ENCODE data around the gene RBM45. TPM values are rescaled to one million over a fixed set of nuclear protein-coding genes. Genes with fewer than 3 reads are reported as not detected.
"Not testable (repeated sequence)": the region's sequence is repeated elsewhere in the genome, so short reads cannot be mapped to it uniquely, and the experiment has no call there.

Gene RBM45
- total and polyA plus RNA-seq, 12 donors = 5.2 to 27.8 (median 12.3) TPM

DNA sequence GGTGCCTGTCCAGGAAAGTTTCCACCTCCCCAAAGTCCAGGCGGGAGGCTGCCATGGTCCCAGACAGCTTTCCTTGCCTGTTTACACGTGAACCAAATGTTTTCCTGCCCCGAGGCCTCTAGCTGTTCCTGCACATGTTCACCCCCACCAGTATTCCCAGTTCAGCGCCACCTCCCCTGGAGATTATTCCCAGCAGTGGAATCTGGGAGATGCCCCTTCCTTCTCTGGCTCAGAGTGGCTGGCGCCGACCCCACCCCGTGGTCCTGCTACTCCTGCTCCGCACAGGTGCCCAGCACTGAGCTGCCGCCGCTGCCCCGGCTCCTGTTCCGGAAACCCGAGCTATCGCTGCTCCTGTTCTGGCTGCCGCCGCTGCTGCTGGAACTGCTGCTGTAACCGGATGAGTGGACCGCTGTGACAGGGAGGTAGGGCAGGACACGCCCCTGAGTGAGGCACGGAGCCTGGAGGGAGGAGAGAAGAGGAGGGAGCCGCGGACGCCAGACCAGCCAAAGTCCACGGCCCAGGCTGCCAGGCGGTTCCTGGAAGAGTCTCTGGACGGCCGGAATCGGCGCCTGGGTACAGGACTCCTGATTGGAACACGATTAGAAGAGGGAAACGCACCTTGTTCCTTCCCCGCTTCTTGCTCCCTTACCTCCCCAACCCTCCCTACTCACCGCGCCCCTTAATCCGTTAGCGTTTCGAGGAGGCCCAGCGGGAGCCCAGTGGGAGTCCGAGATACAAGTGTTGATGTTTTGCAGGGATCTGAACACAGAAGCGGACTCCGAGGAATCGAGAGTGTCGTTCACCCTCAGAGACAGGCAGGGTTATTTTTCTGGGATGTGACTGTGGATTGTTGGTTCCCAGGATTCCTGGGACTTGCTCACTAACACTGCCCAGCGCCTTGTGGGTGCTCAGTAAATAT lies 39.6 kb upstream of the RBM45 start, which contains the start of gene PDE11A:
Gene PDE11A, minus strand, starts transcription at position 395 of the 919 bp plus-strand sequence. Its CDS starts 340 bp downstream, at position 55.
- peaks cover 3 to 9% of the 10 kb centered on the region in 2 donors for H3K4me1 ChIP-seq (replicated peaks in 1 of 2)
- no peaks in the 10 kb centered on the region for H3K36me3 ChIP-seq (replicated peaks in 1 of 2)
- 2 to 8% (median 4%) methylated on average over 18 to 44 of the region's 44 CpGs for WGBS, 4 donors
- DNase-seq = peak; percentile 76 to 93 (median 90)
- H3K4me3 ChIP-seq = peak within 1 kb of the TSS in 2 of 4 donors; percentile 29 to 31
- TF ChIP-seq, protein P1, sequence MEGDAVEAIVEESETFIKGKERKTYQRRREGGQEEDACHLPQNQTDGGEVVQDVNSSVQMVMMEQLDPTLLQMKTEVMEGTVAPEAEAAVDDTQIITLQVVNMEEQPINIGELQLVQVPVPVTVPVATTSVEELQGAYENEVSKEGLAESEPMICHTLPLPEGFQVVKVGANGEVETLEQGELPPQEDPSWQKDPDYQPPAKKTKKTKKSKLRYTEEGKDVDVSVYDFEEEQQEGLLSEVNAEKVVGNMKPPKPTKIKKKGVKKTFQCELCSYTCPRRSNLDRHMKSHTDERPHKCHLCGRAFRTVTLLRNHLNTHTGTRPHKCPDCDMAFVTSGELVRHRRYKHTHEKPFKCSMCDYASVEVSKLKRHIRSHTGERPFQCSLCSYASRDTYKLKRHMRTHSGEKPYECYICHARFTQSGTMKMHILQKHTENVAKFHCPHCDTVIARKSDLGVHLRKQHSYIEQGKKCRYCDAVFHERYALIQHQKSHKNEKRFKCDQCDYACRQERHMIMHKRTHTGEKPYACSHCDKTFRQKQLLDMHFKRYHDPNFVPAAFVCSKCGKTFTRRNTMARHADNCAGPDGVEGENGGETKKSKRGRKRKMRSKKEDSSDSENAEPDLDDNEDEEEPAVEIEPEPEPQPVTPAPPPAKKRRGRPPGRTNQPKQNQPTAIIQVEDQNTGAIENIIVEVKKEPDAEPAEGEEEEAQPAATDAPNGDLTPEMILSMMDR (IDR thresholded peaks at IDR 0.05) = no peak
- peak in 1 of 2 donors; percentile 59 for TF ChIP-seq POLR2A (IDR thresholded peaks at IDR 0.05)
- no peak within 1 kb of the TSS for H3K27ac ChIP-seq
- no peaks in the 10 kb centered on the region for H3K9me3 ChIP-seq (replicated peaks in 1 of 3)
- H3K27me3 ChIP-seq = no peaks in the 10 kb centered on the region
- intact Hi-C loops (cut with DNase I) = no loop called here

DNA sequence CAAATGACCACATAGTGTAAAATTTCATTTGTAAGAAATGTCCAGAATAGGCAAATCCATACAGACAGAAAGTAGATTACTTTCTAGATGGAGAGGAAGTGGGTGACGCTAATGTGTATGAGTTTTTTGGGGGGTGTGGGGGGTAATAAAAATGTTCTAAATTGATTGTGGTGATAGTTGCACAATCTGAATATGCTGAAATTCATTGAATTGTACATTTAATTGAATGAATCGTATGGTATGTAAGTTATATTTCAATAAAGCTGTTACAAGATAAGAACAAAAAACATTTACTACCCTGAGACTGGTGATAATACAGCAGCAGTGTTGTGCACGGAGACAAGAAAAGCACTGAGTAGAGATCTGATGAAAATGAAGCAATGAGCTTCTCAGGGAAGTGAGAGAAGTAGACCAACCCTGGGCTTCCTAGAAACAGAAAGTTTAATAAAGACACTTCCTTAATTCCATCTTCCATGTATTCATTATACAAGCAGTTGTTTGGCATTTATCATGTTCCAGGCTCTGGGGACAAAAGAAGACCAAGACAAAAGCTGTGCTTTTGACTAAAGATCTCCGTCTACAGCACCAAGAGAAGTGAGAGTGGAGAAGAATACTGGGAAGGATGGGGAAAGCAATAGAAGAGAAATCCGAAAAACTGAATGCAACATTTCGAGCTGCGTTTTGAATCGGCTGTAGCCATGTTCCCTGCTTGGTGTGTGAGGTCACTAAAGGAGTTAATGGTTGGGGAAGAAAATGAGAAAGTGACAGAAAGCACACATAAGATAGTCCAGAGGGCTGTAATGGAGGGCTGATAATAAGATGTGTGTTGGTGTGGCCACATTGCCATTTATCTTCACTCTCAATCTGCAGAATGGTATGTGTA lies 37.9 kb upstream of the RBM45 start:
- Histone ChIP-seq H3K36me3 (replicated peaks in 1 of 2) (no peaks in the 10 kb centered on the region), H3K27me3 (no peaks in the 10 kb centered on the region), H3K4me1 (replicated peaks in 1 of 2) (peaks cover 3 to 9% of the 10 kb centered on the region in 2 donors), H3K9me3 (replicated peaks in 1 of 3) (no peaks in the 10 kb centered on the region), H3K4me3 (no peak overlapping the region), H3K27ac (no peak overlapping the region)
- WGBS, 4 donors = 80 to 83% (median 81%) methylated on average over 8 of the region's 8 CpGs
- intact Hi-C loops (cut with DNase I) = no loop called here
- TF ChIP-seq, protein P1 (IDR thresholded peaks at IDR 0.05) = no peak
- no peak for TF ChIP-seq POLR2A (IDR thresholded peaks at IDR 0.05)
- no peak for DNase-seq

DNA sequence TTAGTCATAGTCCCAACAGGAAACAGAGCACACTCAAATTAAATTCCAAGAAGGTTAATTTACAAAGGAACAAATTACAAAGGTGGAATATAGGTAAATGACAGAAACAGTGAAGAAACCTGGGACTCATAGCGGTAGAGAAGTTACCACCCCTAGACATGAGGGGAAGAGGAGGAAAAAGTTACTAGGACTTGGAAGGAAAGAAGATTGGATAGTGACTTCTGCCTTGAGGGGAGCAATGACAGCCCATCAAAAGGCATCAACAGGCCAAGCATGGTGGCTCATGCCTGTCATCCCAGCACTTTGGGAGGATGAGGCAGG lies 37.3 kb upstream of the RBM45 start:
- DNase-seq = no peak
- no peaks in the 10 kb centered on the region for H3K36me3 ChIP-seq (replicated peaks in 1 of 2)
- TF ChIP-seq POLR2A (IDR thresholded peaks at IDR 0.05) = no peak
- TF ChIP-seq, protein P1 (IDR thresholded peaks at IDR 0.05) = no peak
- intact Hi-C loops (cut with DNase I) = no loop called here
- peaks cover 3 to 9% of the 10 kb centered on the region in 2 donors for H3K4me1 ChIP-seq (replicated peaks in 1 of 2)
- no peak overlapping the region for H3K4me3 ChIP-seq
- 87 to 97% (median 92%) methylated on average over 1 of the region's 1 CpG for WGBS, 4 donors
- no peaks in the 10 kb centered on the region for H3K27me3 ChIP-seq
- H3K27ac ChIP-seq = no peak overlapping the region
- H3K9me3 ChIP-seq (replicated peaks in 1 of 3) = no peaks in the 10 kb centered on the region

DNA sequence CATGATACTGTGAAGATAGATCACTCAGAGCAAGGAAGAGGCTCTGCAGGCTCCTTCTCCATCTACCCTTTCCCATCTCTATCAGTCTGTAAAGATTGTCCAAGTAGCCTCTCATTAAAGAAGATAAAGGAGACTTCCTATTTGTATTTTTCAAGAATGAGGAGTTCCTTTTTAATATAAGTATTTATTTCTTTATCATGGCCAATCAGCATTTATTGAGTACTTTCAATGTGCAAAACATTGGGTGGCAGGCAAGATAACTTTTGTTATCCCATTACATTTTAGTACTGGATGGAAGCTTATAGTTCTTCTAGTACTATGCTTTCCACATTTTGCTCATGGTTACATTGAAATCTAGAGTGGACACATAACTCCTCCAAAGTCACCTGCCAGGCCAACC lies 36.1 kb upstream of the RBM45 start:
- H3K36me3 ChIP-seq (replicated peaks in 1 of 2) = no peaks in the 10 kb centered on the region
- no peak for TF ChIP-seq POLR2A (IDR thresholded peaks at IDR 0.05)
- TF ChIP-seq, protein P1 (IDR thresholded peaks at IDR 0.05) = no peak
- no peak for DNase-seq
- intact Hi-C loops (cut with DNase I) = no loop called here
- no peak overlapping the region for H3K4me3 ChIP-seq
- no peaks in the 10 kb centered on the region for H3K9me3 ChIP-seq (replicated peaks in 1 of 3)
- H3K27me3 ChIP-seq = no peaks in the 10 kb centered on the region
- peaks cover 3 to 9% of the 10 kb centered on the region in 2 donors for H3K4me1 ChIP-seq (replicated peaks in 1 of 2)
- H3K27ac ChIP-seq = no peak overlapping the region

DNA sequence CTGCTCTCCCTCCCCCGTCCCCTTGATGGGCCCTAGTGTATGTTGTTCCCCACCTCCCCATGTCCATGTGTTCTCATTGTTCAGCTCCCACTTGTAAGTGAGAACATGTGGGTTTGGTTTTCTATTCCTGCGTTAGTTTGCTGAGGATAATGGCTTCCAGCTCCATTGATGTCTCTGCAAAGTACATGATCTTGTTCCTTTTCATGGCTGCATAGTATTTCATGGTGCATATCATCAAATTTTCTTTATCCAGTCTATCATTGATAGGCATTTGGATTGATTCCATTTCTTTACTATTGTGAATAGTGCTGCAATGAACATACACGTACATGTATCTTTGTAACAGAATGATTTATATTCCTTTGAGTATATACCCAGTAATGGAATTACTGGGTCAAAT lies 33.0 kb upstream of the RBM45 start:
- H3K9me3 ChIP-seq (replicated peaks in 1 of 3); H3K36me3 ChIP-seq (replicated peaks in 1 of 2); H3K27me3 ChIP-seq; intact Hi-C loops (cut with DNase I); DNase-seq; H3K4me1 ChIP-seq (replicated peaks in 1 of 2); H3K4me3 ChIP-seq; H3K27ac ChIP-seq: not testable (repeated sequence)
- WGBS, 4 donors = 68 to 88% (median 75%) methylated on average over 3 of the region's 3 CpGs

All from adrenal gland (tissue), 12 donors.